K562 (cell line): Measurements from ENCODE around the gene PLP2. TPM values are rescaled to one million over a fixed set of nuclear protein-coding genes. Genes with fewer than 3 reads are reported as not detected.
A peak's percentile ranks its signal among the peaks of the same experiment; 100 is the strongest.

Experiments
- ARID1B ChIP-seq: fragments of 450-650 bp; IDR thresholded peaks from 2 replicates; pipeline ENCODE4 v1.6.1; 2016; ENCODE audit warnings: antibody characterized with exemption, mild to moderate bottlenecking, inconsistent platforms
- BRF2 ChIP-seq: IDR thresholded peaks from 3 replicates; pipeline ENCODE4 v1.6.1; 2011; ENCODE audit warnings: borderline replicate concordance, mild to moderate bottlenecking; ENCODE audit not compliant: insufficient read length, insufficient read depth
- ESRRB ChIP-seq: fragments of 250-450 bp; sonication (Bioruptor Pico); IDR thresholded peaks from 2 replicates; pipeline ENCODE4 v1.5.0; 2020; ENCODE audit warnings: mild to moderate bottlenecking, moderate library complexity, borderline replicate concordance
- ETV5 ChIP-seq: sonication (generic); formaldehyde crosslinking; IDR thresholded peaks from 2 replicates; pipeline ENCODE4 v1.4.0; 2020; ENCODE audit warnings: low read depth, mild to moderate bottlenecking, missing genetic modification reagents
- FOXO4 ChIP-seq: fragments of 450-650 bp; formaldehyde crosslinking; IDR thresholded peaks from 2 replicates; pipeline ENCODE4 v1.4.0; 2020; ENCODE audit warnings: mild to moderate bottlenecking, moderate library complexity
- GTF2F1 ChIP-seq: IDR thresholded peaks from 2 replicates; pipeline ENCODE4 v1.6.1; 2011; ENCODE audit warnings: low read depth, low read length, improper control_type of control experiment
- HDAC6 ChIP-seq: IDR thresholded peaks from 2 replicates; pipeline ENCODE4 v1.6.1; 2012; ENCODE audit warnings: low read depth, mild to moderate bottlenecking, control low read depth, inconsistent platforms, low read length, moderate library complexity
- KDM2B ChIP-seq: fragments of 250-450 bp; sonication (Bioruptor Pico); IDR thresholded peaks from 2 replicates; pipeline ENCODE4 v1.8.0; 2021; ENCODE audit warnings: mild to moderate bottlenecking, moderate library complexity
- MBD1 ChIP-seq: fragments of 250-450 bp; sonication (Bioruptor Pico); IDR thresholded peaks from 2 replicates; pipeline ENCODE4 v1.8.0; 2022; ENCODE audit warnings: inconsistent platforms
- NEUROD1 ChIP-seq: fragments of 150-350 bp; IDR thresholded peaks from 2 replicates; pipeline ENCODE4 v1.6.1; 2014; ENCODE audit warnings: borderline replicate concordance, low read length, low read depth; ENCODE audit not compliant: partially characterized antibody
- NFE2 ChIP-seq: IDR thresholded peaks from 2 replicates; pipeline ENCODE4 v1.6.1; 2014; ENCODE audit warnings: antibody characterized with exemption, low read depth
- OTX1 ChIP-seq: fragments of 450-650 bp; formaldehyde crosslinking; IDR thresholded peaks from 2 replicates; pipeline ENCODE4 v1.4.0; 2022; ENCODE audit warnings: mild to moderate bottlenecking
- PHB2 ChIP-seq: fragments of 450-650 bp; IDR thresholded peaks from 2 replicates; pipeline ENCODE4 v1.6.1; 2017; ENCODE audit warnings: low read depth
- RAD21 ChIP-seq, 2 experiments: fragments of 250-450 bp in 1 of 2; fragments of 450-650 bp in 1 of 2; sonication (Bioruptor Pico) in 1 of 2; formaldehyde crosslinking in 1 of 2; IDR thresholded peaks in 1 of 2; conservative IDR thresholded peaks in 1 of 2; 2 replicates each; pipeline versions ENCODE4 v1.4.0 to v1.8.0; 2020 to 2022; ENCODE audit warnings: mild to moderate bottlenecking in 2 of 2, moderate library complexity in 1 of 2
- TAF1 ChIP-seq: IDR thresholded peaks from 2 replicates; pipeline ENCODE4 v1.6.1; 2011; ENCODE audit warnings: mild to moderate bottlenecking, low read length, moderate library complexity; ENCODE audit not compliant: insufficient read depth, control insufficient read depth, severe bottlenecking; ENCODE audit errors: extremely low read depth
- THAP7 ChIP-seq: fragments of 250-450 bp; sonication (Bioruptor Pico); IDR thresholded peaks from 2 replicates; pipeline ENCODE4 v1.5.0; 2021
- ZNF174 ChIP-seq: fragments of 250-450 bp; sonication (Bioruptor Pico); IDR thresholded peaks from 2 replicates; pipeline ENCODE4 v1.4.0; 2020; ENCODE audit warnings: mild to moderate bottlenecking
- ZNF277 ChIP-seq: fragments of 250-450 bp; sonication (Bioruptor Pico); IDR thresholded peaks from 2 replicates; pipeline ENCODE4 v1.8.0; 2022; ENCODE audit warnings: inconsistent platforms, mild to moderate bottlenecking, moderate library complexity, borderline replicate concordance
- ZNF384 ChIP-seq: IDR thresholded peaks from 2 replicates; pipeline ENCODE4 v1.6.1; 2012; ENCODE audit warnings: low read depth, low read length, improper control_type of control experiment
- ZNF511 ChIP-seq: sonication (generic); formaldehyde crosslinking; IDR thresholded peaks from 2 replicates; pipeline ENCODE4 v1.8.0; 2022; ENCODE audit warnings: mild to moderate bottlenecking, missing genetic modification reagents
- ZNF583 ChIP-seq: fragments of 250-450 bp; sonication (Bioruptor Pico); IDR thresholded peaks from 2 replicates; pipeline ENCODE4 v1.4.0; 2020
- polyA plus RNA-seq, 8 experiments: library from polyadenylated mRNA; depleted of rRNA in 4 of 8; stranded (reverse) in 5 of 8; unstranded in 3 of 8; fragments of >200 nt; fragmentation: Nextera tagmentation in 2 of 8; fragmentation: Illumina TruSeq in 1 of 8; extraction: Ambion mirVana in 2 of 8; extraction: Trizol in 1 of 8; gene quantifications; 2 replicates each; pipeline versions ENCODE4 v1.2.1 to v1.2.3, GENCODE V29; 2011 to 2014; ENCODE audit warnings: inconsistent platforms in 1 of 8, missing spikeins in 1 of 8
- total RNA-seq, 7 experiments: library from RNA; depleted of rRNA in 6 of 7; stranded (reverse); fragments of >200 nt in 6 of 7; fragmentation: Illumina TruSeq in 2 of 7; extraction: Trizol in 2 of 7; gene quantifications; 2 replicates each; pipeline versions ENCODE4 v1.2.1 to v1.2.3, GENCODE V29; 2011 to 2021; ENCODE audit warnings: low replicate concordance in 1 of 7

The PLP2 gene
- total and polyA plus RNA-seq, 9 of the 15 experiments (the other 6 are each of a cell fraction or from before 2014, with no cell fraction given) = 34.7 to 236 (median 112) TPM

GRCh38 chrX:49209434-49210251, 37.9 kb downstream of the PLP2 start (continued):
- TF ChIP-seq ZNF384 (no peak), BRF2 (no peak), ZNF174 (CRISPR knock-in tag) (no peak), NEUROD1 (no peak), TAF1 (no peak), ZNF277 (no peak), ESRRB (CRISPR knock-in tag) (no peak), HDAC6 (no peak), RAD21 (CRISPR knock-in tag; conservative IDR thresholded peaks at IDR 0.05 in 1 of 2, IDR thresholded peaks at IDR 0.05 in 1 of 2) (peak in 1 of 2 experiments; percentile 18; a peak in 1 of 4 replicates), ZNF583 (CRISPR knock-in tag) (no peak), THAP7 (CRISPR knock-in tag) (no peak), MBD1 (CRISPR knock-in tag) (no peak), ARID1B (no peak), KDM2B (CRISPR knock-in tag) (no peak), OTX1 (no peak), FOXO4 (CRISPR knock-in tag) (no peak), PHB2 (no peak), ZNF511 (CRISPR knock-in tag) (no peak), ETV5 (CRISPR knock-in tag) (no peak), GTF2F1 (no peak), NFE2 (no peak)
